Prostate gland (tissue), 2 donors: ENCODE data around the gene SCYGR8. TPM values are rescaled to one million over a fixed set of nuclear protein-coding genes. Genes with fewer than 3 reads are reported as not detected.

Source experiments
- DNase-seq: peaks from one replicate; pipeline ENCODE4 v3.0.0-alpha.2; 2019; ENCODE audit warnings: low spot score
- H3K27ac ChIP-seq, 2 donors: fragments of 200-600 bp; sonication (generic); 2 replicates each; pipeline ENCODE4 v1.5.1; 2017 to 2019
- H3K27me3 ChIP-seq: fragments of 200-600 bp; sonication (generic); replicated peaks from 2 replicates; pipeline ENCODE4 v1.5.1; 2019; ENCODE audit not compliant: insufficient read depth
- H3K36me3 ChIP-seq, 2 donors: fragments of 200-600 bp; sonication (generic); 1 replicate in 1 of 2; 2 replicates in 1 of 2; pipeline versions ENCODE4 v1.5.1 to v1.8.1; 2017 to 2019
- H3K4me1 ChIP-seq: fragments of 200-600 bp; sonication (generic); replicated peaks from 2 replicates; pipeline ENCODE4 v1.5.1; 2019
- H3K4me3 ChIP-seq, 2 donors: fragments of 200-600 bp; sonication (generic); 2 replicates each; pipeline ENCODE4 v1.5.1; 2017 to 2019
- H3K9me3 ChIP-seq: fragments of 200-600 bp; sonication (generic); 2 replicates; pipeline ENCODE4 v1.5.1; 2017
- CTCF ChIP-seq, 4 experiments: fragments of 200-600 bp in 2 of 4; fragments of 450-650 bp in 2 of 4; sonication (generic) in 2 of 4; IDR thresholded peaks; 1 replicate in 3 of 4; 2 replicates in 1 of 4; pipeline ENCODE4 v1.5.1; 2016 to 2019; ENCODE audit warnings: antibody characterized with exemption in 4 of 4, mild to moderate bottlenecking in 2 of 4, moderate library complexity in 2 of 4
- POLR2A ChIP-seq: fragments of 450-650 bp; IDR thresholded peaks from one replicate; pipeline ENCODE4 v1.6.1; 2016; ENCODE audit warnings: antibody characterized with exemption, mild to moderate bottlenecking
- POLR2AphosphoS5 ChIP-seq: sonication (generic); formaldehyde crosslinking; IDR thresholded peaks from one replicate; pipeline ENCODE4 v1.6.1; 2017; ENCODE audit warnings: antibody characterized with exemption
- WGBS: methylation state at CpG from one replicate; pipeline ENCODE4 v1.1.5; 2018; 5-methylcytosine and 5-hydroxymethylcytosine counted together
- intact Hi-C: fragments of 100-400 bp; cut with DNase I; formaldehyde crosslinking; loops from one replicate; pipeline ENCODE4 v1.14.2; 2022
- total RNA-seq, 2 donors: library from RNA; depleted of rRNA; stranded (reverse); fragments of >200 nt; gene quantifications; one replicate each; pipeline ENCODE4 v1.1.0, GENCODE V29; 2016

Gene SCYGR8
- total RNA-seq, 2 donors from 2014 or later = not detected

GRCh38 chr2:227761740-227762476 lies 16.2 kb downstream of the SCYGR8 start:
- no peaks in the 10 kb centered on the region for H3K9me3 ChIP-seq
- intact Hi-C loops = no loop called here
- H3K4me3 ChIP-seq = no peak overlapping the region
- WGBS = 23% methylated on average over 6 of the region's 6 CpGs
- no peaks in the 10 kb centered on the region for H3K27me3 ChIP-seq
- no peak for DNase-seq
- H3K36me3 ChIP-seq = no peaks in the 10 kb centered on the region
- no peaks in the 10 kb centered on the region for H3K4me1 ChIP-seq
- TF ChIP-seq POLR2AphosphoS5 (no peak), CTCF (IDR thresholded peaks at IDR 0.05) (no peak), POLR2A (no peak)
- no peak overlapping the region for H3K27ac ChIP-seq

GRCh38 chr2:227765788-227766372 lies 20.2 kb downstream of the SCYGR8 start:
- Histone ChIP-seq H3K4me3 (no peak overlapping the region), H3K27ac (no peak overlapping the region), H3K4me1 (no peaks in the 10 kb centered on the region), H3K36me3 (no peaks in the 10 kb centered on the region), H3K27me3 (no peaks in the 10 kb centered on the region), H3K9me3 (no peaks in the 10 kb centered on the region)
- WGBS = 71% methylated on average over 4 of the region's 4 CpGs
- TF ChIP-seq POLR2A = no peak
- no peak for TF ChIP-seq POLR2AphosphoS5
- TF ChIP-seq CTCF (IDR thresholded peaks at IDR 0.05) = no peak
- DNase-seq = no peak
- intact Hi-C loops = loop anchor here (5.0 kb wide), 3 partner anchors 109 to 359 kb away; partner anchors contain the start of gene AGFG1

GRCh38 chr2:227766373-227766883 lies 20.7 kb downstream of the SCYGR8 start:
- Histone ChIP-seq H3K4me3 (no peak overlapping the region), H3K4me1 (no peaks in the 10 kb centered on the region), H3K27ac (no peak overlapping the region), H3K36me3 (no peaks in the 10 kb centered on the region), H3K27me3 (no peaks in the 10 kb centered on the region), H3K9me3 (no peaks in the 10 kb centered on the region)
- peak; percentile 62 for DNase-seq
- intact Hi-C loops = loop anchor here (5.0 kb wide), 3 partner anchors 109 to 359 kb away; partner anchors contain the start of gene AGFG1
- TF ChIP-seq CTCF (IDR thresholded peaks at IDR 0.05) = peak; percentile 71 to 79 (median 76)
- TF ChIP-seq POLR2A = no peak
- no peak for TF ChIP-seq POLR2AphosphoS5
- 31% methylated on average over 11 of the region's 11 CpGs for WGBS

GRCh38 chr2:227767830-227768229 lies 22.1 kb downstream of the SCYGR8 start:
- H3K9me3 ChIP-seq = no peaks in the 10 kb centered on the region
- no peak for TF ChIP-seq CTCF (IDR thresholded peaks at IDR 0.05)
- TF ChIP-seq POLR2AphosphoS5 = no peak
- TF ChIP-seq POLR2A = no peak
- 94% methylated on average over 22 of the region's 22 CpGs for WGBS
- DNase-seq = no peak
- no peak overlapping the region for H3K4me3 ChIP-seq
- intact Hi-C loops = loop anchor here (5.0 kb wide), 3 partner anchors 111 to 361 kb away; partner anchors contain the start of gene AGFG1
- H3K27ac ChIP-seq = no peak overlapping the region
- no peaks in the 10 kb centered on the region for H3K27me3 ChIP-seq
- no peaks in the 10 kb centered on the region for H3K4me1 ChIP-seq
- H3K36me3 ChIP-seq = no peaks in the 10 kb centered on the region
